Measurements from ENCODE around the gene ERCC2.

The ERCC2 gene

DNA sequence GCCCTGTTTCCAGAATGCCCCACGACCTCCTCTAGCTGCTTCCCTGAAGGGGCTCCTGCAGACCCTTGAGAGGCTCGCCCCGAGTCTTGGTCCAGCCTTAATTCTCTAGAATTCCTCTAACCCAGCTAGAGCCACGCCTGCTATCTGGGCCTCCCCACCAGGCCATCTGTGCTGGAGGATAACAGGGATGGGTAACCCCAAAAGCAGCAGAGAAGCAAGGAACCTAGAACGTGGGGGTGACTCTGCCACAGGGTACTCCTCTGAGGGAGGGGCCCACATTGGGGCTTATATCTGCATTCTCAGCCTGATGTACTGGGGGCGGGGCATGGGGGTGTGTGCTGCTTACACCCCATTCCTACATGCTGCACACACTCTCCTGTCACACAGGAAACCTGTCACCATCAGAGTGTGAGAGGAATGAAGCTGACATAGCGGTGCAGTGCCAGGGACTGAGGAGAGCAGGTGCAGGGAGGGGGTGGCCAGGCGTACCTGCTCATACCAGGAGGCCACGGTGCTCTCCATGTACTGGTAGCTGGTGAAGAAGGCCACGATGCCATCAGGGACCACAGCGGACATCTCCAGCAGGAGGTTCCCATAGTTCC is 16.0 kb downstream of the ERCC2 start:
- no peak overlapping the region for H3K4me3 ChIP-seq (replicated peaks; ENCODE audit: low read depth, low read length)
- no peak for DNase-seq (ENCODE audit: low read depth)
- TF ChIP-seq, protein P1, sequence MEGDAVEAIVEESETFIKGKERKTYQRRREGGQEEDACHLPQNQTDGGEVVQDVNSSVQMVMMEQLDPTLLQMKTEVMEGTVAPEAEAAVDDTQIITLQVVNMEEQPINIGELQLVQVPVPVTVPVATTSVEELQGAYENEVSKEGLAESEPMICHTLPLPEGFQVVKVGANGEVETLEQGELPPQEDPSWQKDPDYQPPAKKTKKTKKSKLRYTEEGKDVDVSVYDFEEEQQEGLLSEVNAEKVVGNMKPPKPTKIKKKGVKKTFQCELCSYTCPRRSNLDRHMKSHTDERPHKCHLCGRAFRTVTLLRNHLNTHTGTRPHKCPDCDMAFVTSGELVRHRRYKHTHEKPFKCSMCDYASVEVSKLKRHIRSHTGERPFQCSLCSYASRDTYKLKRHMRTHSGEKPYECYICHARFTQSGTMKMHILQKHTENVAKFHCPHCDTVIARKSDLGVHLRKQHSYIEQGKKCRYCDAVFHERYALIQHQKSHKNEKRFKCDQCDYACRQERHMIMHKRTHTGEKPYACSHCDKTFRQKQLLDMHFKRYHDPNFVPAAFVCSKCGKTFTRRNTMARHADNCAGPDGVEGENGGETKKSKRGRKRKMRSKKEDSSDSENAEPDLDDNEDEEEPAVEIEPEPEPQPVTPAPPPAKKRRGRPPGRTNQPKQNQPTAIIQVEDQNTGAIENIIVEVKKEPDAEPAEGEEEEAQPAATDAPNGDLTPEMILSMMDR (IDR thresholded peaks at IDR 0.05; ENCODE audit: low read length, missing control alignments) = no peak

DNA sequence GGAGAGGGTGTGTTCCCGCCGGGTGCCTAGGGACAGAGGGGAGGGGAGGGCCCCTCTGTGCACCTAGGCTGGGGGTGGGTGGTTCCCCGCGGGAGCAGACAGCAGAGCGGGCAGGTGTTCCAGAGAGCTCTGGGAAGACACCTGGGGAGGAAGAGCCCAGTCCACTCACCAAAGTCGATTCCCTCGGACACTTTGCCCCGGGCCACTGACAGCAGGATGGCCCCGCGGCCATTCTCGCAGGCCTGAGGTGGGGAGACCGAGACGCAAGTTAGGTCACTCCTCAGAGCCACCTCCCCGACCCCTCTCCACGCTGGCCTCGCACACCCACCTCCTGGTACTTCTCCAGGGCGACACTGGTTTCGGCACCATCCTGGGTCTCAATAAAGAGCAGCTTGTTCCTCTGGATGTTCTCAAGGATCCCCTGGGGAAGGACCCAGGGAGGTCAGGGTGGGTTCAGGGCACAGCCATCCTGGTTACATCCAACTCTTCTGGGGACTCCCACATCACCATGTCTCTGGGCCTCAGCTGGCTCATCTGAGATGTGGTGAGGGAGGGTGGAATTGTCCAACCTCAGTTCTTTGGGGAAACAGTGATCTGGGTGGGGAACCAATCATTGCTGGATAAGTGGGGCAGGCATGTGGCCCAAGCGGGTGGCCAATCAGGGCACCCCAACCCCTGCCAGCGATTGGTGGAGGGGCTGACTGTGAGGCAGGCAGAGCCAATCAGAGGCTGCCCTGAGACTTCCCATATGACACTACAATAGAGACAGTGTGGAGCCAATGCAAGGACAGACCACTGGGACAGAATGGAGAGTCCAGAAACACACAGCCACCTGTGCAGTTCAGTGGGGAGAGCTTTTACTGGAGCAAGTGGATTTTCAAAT is 17.2 kb downstream of the ERCC2 start:
- no peak for DNase-seq (ENCODE audit: low read depth)
- no peak overlapping the region for H3K4me3 ChIP-seq (replicated peaks; ENCODE audit: low read depth, low read length)
- TF ChIP-seq, protein P1 (IDR thresholded peaks at IDR 0.05; ENCODE audit: low read length, missing control alignments) = no peak

DNA sequence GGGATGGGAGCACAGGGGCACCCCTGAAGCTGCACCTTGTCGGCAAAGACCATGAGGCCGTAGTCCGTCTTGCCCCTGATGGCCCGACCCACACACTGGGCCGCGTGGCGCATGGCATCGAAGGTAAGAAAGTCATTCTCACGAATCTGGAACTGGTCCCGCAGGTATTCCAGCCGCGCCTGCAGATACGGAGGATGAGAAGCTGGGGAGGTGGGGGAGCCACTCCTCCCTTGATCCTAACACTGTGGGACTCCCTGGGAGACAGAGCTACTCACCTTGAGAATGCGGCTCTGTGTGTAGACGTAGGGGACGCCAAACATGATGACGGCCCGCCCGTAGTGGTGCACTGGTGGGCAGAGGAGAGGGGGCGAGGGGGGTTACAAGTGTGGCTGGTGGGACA is 17.9 kb downstream of the ERCC2 start:
- H3K4me3 ChIP-seq (replicated peaks; ENCODE audit: low read depth, low read length) = no peak overlapping the region
- TF ChIP-seq, protein P1 (IDR thresholded peaks at IDR 0.05; ENCODE audit: low read length, missing control alignments) = no peak

DNA sequence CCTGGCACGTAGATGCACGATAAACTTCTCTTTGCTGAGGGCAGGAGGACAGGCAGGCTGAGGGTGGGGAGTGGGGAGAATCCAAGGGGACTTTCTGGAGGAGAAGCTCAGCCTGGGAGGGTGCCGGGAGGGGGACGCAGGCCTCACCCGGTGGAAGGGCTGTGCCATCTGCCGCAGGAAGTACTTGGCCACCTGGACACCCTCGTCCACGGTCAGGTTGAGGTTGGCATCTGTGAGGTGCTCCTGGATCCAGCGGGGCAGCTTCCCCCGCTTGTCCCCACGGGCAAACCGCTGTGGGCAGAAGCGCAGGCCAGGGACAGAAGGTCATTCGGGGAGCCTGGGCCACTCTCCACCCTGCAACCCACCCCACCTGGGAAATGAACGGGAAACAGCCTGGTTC is 18.3 kb downstream of the ERCC2 start:
- no peak for DNase-seq (ENCODE audit: low read depth)
- TF ChIP-seq, protein P1 (IDR thresholded peaks at IDR 0.05; ENCODE audit: low read length, missing control alignments) = no peak
- no peak overlapping the region for H3K4me3 ChIP-seq (replicated peaks; ENCODE audit: low read depth, low read length)

More for the DNA sequence above, 17.9 kb downstream of the ERCC2 start:
- DNase-seq (ENCODE audit: low read depth) = no peak

DNA sequence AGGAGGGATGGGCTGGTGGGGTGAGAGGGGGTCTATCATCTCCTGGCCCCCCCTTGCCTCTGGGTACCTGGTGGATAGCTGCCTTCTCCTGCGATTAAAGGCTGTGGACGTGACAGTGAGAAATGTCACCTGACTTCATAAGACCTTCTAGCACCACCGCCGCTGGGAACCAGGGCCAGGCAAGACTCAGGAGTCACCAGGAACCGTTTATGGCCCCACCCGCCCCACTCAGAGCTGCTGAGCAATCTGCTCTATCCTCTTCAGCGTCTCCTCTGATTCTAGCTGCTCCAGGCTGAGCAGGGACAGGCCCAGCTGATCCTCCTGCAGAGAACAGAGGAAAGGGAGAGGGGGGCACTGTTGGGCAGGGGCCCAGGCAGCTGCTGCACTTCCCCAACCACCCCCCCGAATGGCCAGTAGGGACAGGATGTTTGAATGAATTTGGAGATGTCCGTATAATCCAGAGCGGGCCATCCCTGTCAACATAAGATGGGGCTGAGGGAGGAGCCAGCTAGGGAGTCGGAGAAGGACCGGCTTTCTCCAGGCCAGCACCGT is 18.9 kb downstream of the ERCC2 start:
- H3K4me3 ChIP-seq (replicated peaks; ENCODE audit: low read depth, low read length) = no peak overlapping the region
- TF ChIP-seq, protein P1 (IDR thresholded peaks at IDR 0.05; ENCODE audit: low read length, missing control alignments) = no peak
- no peak for DNase-seq (ENCODE audit: low read depth)

DNA sequence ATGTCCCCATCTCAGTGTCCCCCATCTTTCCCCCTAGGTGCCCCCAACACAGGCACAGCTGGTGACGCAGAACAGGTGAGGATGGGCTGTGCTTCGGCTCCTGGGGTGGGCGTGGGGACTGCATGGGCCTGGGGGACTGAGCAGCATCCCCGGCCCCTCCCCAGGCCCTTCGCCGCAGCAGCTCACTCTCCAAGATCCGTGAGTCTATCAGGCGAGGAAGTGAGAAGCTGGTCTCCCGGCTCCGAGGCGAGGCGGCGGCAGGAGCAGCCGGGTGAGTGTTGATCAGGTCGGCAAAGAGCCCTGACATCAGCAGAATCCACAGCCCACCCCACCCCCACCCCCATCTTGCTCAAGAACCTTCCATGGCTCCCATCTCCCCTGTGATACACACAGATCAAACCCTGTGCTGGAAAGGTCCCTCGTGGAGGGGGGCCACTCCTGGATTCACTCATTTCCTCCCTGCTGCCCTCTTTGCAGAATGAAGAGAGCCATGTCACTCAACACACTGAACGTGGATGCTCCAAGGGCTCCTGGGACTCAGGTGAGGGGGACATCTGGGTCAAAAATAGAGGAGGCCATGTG is 19.8 kb downstream of the ERCC2 start:
- DNase-seq (ENCODE audit: low read depth) = no peak
- TF ChIP-seq, protein P1 (IDR thresholded peaks at IDR 0.05; ENCODE audit: low read length, missing control alignments) = no peak
- no peak overlapping the region for H3K4me3 ChIP-seq (replicated peaks; ENCODE audit: low read depth, low read length)

Measured in fibroblast of pulmonary artery (primary cell).